ENCODE measurements around the gene C22orf23. TPM values are rescaled to one million over a fixed set of nuclear protein-coding genes. Genes with fewer than 3 reads are reported as not detected.

The C22orf23 gene
- total RNA-seq, 2 experiments from 2014 or later, result not detected

DNA sequence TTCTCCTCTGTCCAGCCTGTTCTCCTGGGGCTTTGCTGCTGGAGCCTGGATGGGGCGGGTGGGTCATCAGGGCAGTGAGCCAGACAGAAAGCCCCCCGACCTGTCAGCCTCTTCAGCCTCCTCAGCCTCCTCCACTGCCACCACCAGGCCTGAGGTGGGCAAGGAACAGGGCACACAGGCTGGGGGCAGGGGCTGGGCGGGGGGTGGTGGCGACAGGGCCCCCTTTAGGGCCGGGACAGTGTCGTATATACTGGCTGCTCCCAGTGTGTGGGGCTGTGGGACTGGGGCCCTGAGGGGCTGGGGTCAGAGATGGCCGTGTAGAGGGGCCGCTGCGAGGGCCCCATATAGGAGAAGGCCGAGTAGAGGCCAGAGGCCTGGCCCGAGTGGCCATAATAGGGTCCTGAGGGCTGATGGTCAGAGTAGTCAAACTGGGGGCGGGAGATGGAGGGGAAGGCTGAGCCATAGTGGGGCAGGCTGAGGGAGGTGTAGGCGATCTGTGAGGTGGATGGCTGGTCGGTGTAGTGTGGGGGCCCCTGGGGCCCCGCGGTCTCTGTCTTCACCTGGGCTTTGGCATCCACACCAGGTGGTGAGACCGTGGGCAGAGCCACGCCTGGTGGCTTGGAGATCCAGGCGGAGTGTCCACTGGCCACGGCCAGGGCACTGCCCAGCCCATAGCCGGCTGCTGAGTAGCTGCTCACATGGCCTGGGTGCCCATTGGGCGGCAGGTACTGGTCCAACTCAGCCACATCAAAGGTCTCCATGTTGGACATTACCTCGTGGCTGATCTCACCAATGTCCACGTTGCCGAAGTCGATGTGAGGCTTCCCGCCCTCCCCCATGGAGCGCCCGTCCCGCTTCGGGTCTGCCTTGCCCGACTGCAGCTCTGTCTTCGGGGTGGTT lies 20.1 kb upstream of the C22orf23 start:
- POLR2A ChIA-PET, result no interaction called here
- ATAC-seq (ENCODE audit: poor library complexity), result no peak

DNA sequence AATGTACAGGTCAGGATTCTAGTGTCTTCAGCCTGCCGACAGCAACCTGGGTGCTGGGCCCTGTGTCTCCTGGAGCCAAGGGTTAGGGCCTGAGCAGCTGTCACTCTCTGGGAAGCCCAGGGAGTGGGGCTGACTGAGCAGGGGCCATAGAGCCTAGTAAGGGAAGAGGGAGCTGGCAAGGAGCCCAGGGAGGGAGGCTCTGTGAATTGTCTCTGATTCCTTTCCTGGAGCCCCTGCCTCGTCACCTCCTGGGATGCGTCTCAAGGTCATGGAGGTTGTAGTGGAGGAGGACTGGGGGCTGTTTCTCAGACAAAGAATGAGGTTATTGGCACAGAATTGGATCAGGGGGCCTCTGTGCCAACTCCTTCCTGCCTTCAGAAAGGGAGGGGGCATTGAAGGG lies 19.1 kb upstream of the C22orf23 start:
- no peaks in the 10 kb centered on the region for H3K9me3 Mint-ChIP-seq
- Histone ChIP-seq H3K4me1 (ENCODE audit: insufficient read depth, low read length) (no peaks in the 10 kb centered on the region), H3K9me3 (ENCODE audit: control insufficient read depth in 1 of 2, insufficient read depth in 1 of 2, low read length in 2 of 2) (no peaks in the 10 kb centered on the region), H3K27ac (ENCODE audit: low read depth in 1 of 2, low read length in 2 of 2) (no peak overlapping the region), H3K27me3 (ENCODE audit: control insufficient read depth in 1 of 2, insufficient read depth in 2 of 2, low read length in 2 of 2) (no peaks in the 10 kb centered on the region), H3K4me3 (ENCODE audit: low read length) (no peak overlapping the region), H3K36me3 (ENCODE audit: insufficient read depth, low read length) (peaks cover 34% of the 10 kb centered on the region)
- H3K4me3 Mint-ChIP-seq, result no peak overlapping the region
- DNase-seq (no peak), ATAC-seq (ENCODE audit: poor library complexity) (no peak)
- peaks cover 34% of the 10 kb centered on the region for H3K36me3 Mint-ChIP-seq (ENCODE audit: low read depth)
- no peaks in the 10 kb centered on the region for H3K4me1 Mint-ChIP-seq (ENCODE audit: low read depth)
- no peak overlapping the region for H3K27ac Mint-ChIP-seq
- intact Hi-C loops (cut with DNase I, micrococcal nuclease), result no loop called here
- POLR2A ChIA-PET, result no interaction called here
- no peaks in the 10 kb centered on the region for H3K27me3 Mint-ChIP-seq
- TF ChIP-seq, protein P1, sequence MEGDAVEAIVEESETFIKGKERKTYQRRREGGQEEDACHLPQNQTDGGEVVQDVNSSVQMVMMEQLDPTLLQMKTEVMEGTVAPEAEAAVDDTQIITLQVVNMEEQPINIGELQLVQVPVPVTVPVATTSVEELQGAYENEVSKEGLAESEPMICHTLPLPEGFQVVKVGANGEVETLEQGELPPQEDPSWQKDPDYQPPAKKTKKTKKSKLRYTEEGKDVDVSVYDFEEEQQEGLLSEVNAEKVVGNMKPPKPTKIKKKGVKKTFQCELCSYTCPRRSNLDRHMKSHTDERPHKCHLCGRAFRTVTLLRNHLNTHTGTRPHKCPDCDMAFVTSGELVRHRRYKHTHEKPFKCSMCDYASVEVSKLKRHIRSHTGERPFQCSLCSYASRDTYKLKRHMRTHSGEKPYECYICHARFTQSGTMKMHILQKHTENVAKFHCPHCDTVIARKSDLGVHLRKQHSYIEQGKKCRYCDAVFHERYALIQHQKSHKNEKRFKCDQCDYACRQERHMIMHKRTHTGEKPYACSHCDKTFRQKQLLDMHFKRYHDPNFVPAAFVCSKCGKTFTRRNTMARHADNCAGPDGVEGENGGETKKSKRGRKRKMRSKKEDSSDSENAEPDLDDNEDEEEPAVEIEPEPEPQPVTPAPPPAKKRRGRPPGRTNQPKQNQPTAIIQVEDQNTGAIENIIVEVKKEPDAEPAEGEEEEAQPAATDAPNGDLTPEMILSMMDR (IDR thresholded peaks at IDR 0.05), result no peak
- CTCF ChIA-PET, result no interaction called here

More for the DNA sequence above, 20.1 kb upstream of the C22orf23 start:
- Mint-ChIP-seq H3K4me1 (ENCODE audit: low read depth) (no peaks in the 10 kb centered on the region), H3K27ac (no peak overlapping the region), H3K4me3 (no peak overlapping the region), H3K36me3 (ENCODE audit: low read depth) (peaks cover 24% of the 10 kb centered on the region), H3K27me3 (no peaks in the 10 kb centered on the region), H3K9me3 (no peaks in the 10 kb centered on the region)
- H3K4me1 ChIP-seq (ENCODE audit: insufficient read depth, low read length), result no peaks in the 10 kb centered on the region
- no peak overlapping the region for H3K4me3 ChIP-seq (ENCODE audit: low read length)
- intact Hi-C loops (cut with DNase I, micrococcal nuclease), result no loop called here
- DNase-seq, result no peak
- H3K27me3 ChIP-seq (ENCODE audit: control insufficient read depth in 1 of 2, insufficient read depth in 2 of 2, low read length in 2 of 2), result no peaks in the 10 kb centered on the region
- H3K9me3 ChIP-seq (ENCODE audit: control insufficient read depth in 1 of 2, insufficient read depth in 1 of 2, low read length in 2 of 2), result no peaks in the 10 kb centered on the region
- H3K36me3 ChIP-seq (ENCODE audit: insufficient read depth, low read length), result peaks cover 24% of the 10 kb centered on the region
- TF ChIP-seq, protein P1 (IDR thresholded peaks at IDR 0.05), result no peak
- no peak overlapping the region for H3K27ac ChIP-seq (ENCODE audit: low read depth in 1 of 2, low read length in 2 of 2)
- CTCF ChIA-PET, result no interaction called here

DNA sequence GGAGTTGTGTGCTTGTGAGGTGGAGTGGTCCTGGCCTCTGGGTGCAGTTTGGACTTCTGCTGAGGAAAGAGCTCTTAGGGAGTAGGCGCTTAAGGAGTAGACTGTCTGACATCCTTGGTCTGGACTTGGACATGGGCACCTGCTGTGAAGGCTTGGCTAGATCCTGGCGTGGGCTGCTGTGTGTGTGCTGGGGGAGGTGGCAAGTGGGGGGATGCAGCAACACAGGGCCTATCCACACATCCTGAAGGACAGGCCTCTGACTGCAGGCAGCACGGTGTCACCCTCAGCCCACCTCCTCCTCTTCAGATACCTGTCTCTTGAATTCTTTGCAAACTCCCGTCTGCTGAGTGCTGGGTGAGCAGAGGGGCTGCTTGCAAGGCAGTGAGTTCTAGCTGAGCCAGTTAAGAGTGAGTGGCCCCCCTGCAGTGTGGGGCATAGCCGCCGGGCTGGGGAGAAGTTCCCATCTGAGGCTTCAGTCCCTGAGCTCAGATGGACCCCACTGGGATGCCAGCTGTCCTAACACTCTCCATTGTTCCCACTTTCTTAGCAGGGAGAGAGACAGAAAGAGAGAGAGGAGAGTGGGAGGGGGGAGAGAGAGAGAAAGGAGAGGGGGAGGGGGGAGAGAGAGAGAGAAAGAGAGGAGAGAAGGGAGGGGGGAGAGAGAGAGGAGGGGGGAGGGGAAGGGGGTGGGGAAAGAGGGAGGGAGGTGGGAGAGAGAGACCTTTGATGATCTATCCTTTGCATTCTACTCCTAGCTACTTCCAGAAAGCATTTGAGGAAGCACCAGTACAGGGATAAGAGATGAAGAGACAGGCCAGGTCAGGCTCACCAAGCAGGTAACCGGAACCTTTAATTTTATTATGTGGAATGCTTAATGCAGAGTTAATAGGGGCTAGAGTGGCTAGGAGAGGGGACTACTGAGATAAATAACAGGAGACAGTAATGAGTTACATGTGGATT lies 18.4 kb upstream of the C22orf23 start:
- H3K4me1 Mint-ChIP-seq (ENCODE audit: low read depth), result no peaks in the 10 kb centered on the region
- CTCF ChIA-PET, result no interaction called here
- H3K27ac Mint-ChIP-seq, result no peak overlapping the region

More for the DNA sequence above, 18.4 kb upstream of the C22orf23 start:
- H3K4me3 Mint-ChIP-seq, result no peak overlapping the region
- Histone ChIP-seq H3K9me3 (ENCODE audit: control insufficient read depth in 1 of 2, insufficient read depth in 1 of 2, low read length in 2 of 2) (no peaks in the 10 kb centered on the region), H3K36me3 (ENCODE audit: insufficient read depth, low read length) (peaks cover 42% of the 10 kb centered on the region), H3K4me1 (ENCODE audit: insufficient read depth, low read length) (no peaks in the 10 kb centered on the region), H3K27me3 (ENCODE audit: control insufficient read depth in 1 of 2, insufficient read depth in 2 of 2, low read length in 2 of 2) (no peaks in the 10 kb centered on the region), H3K4me3 (ENCODE audit: low read length) (no peak overlapping the region), H3K27ac (ENCODE audit: low read depth in 1 of 2, low read length in 2 of 2) (no peak overlapping the region)
- POLR2A ChIA-PET, result no interaction called here
- no peak for DNase-seq
- no peaks in the 10 kb centered on the region for H3K9me3 Mint-ChIP-seq
- peaks cover 41% of the 10 kb centered on the region for H3K36me3 Mint-ChIP-seq (ENCODE audit: low read depth)
- intact Hi-C loops (cut with DNase I, micrococcal nuclease), result no loop called here
- H3K27me3 Mint-ChIP-seq, result no peaks in the 10 kb centered on the region
- no peak for ATAC-seq (ENCODE audit: poor library complexity)
- TF ChIP-seq, protein P1 (IDR thresholded peaks at IDR 0.05), result no peak
